Measurements from ENCODE around the gene TIMM17A. TPM values are rescaled to one million over a fixed set of nuclear protein-coding genes. Genes with fewer than 3 reads are reported as not detected.

Gene TIMM17A
- total and polyA plus RNA-seq, 2 of the 4 experiments (the other 2 are of a cell fraction), result 80.4 to 87.3 TPM

DNA sequence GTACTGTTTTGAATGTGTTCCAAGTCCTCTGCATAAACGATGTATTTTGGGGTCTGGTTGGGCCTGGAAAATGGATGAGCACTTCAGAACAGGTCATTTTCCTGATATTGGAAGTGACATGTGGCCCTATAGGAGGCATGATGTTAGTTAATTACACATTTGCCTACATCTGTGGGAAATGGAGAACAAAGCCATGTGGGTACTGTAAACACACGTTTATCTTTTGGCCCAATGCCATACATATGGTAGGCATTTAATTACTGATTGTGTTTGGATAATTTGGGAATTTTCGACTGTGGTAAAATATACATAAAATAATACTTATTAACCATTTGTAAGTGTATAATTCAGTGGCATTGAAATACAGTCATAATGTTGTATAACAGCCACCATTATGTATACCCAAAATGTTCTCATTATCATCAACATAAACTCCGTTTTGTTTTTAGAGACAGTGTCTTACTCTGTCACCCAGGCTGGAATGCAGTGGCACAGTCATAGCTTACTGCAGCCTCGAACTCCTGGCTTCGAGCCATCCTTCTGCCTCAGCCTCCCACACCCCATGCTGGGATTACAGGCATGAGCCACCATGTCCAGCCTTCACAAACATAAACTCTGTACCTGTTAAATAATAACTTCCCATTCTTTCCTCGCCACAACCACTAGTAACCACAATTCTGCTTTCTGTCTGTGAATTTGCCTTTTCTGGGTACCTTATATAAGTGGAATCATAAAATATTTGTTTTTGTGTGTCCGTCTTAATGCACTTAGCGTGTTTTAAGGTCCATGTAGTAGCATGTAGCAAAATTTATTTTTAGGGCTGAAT lies 15.2 kb downstream of the TIMM17A start (continued):
- no peak for TF ChIP-seq MAZ (IDR thresholded peaks at IDR 0.05; ENCODE audit: borderline replicate concordance, low read depth, low read length)

- ATAC-seq (ENCODE audit: low read depth) (peak; percentile 90; the same call in 1 of the 2 replicates), DNase-seq (no peak)
- Histone ChIP-seq H3K27ac (ENCODE audit: insufficient read depth, low read length) (peak overlapping the region; percentile 65), H2BK120ac (ENCODE audit: low read depth, low read length) (peak overlapping the region; percentile 79), H3K4me3 (ENCODE audit: insufficient read depth, low read depth, low read length) (peak overlapping the region; percentile 98), H2BK20ac (ENCODE audit: low read depth, low read length) (no peak overlapping the region), H2BK15ac (ENCODE audit: low read depth, low read length) (peak overlapping the region; percentile 54; the same call in 1 of the 3 replicates), H3K4me2 (ENCODE audit: low read depth, low read length) (peak overlapping the region; percentile 78), H4K91ac (ENCODE audit: insufficient read depth, low read depth, low read length) (peak overlapping the region; percentile 58; the same call in 1 of the 2 replicates), H3K79me1 (ENCODE audit: low read depth in 1 of 2, low read length in 2 of 2) (peaks cover 12 to 49% of the 10 kb centered on the region in 2 experiments; a peak in 2 of 4 replicates), H3K9me3 (ENCODE audit: control insufficient read depth, insufficient read depth, low read length) (no peaks in the 10 kb centered on the region), H4K8ac (ENCODE audit: low read depth in 2 of 2, low read length in 2 of 2) (peak overlapping the region; percentile 10 to 84), H3K4me1 (ENCODE audit: control insufficient read depth, insufficient read depth, low read length) (peaks cover 2% of the 10 kb centered on the region), H4K5ac (ENCODE audit: low read depth, low read length) (peak overlapping the region; percentile 3; the same call in 1 of the 2 replicates), H3K4ac (ENCODE audit: low read depth, low read length) (peak overlapping the region; percentile 81), H3K9me1 (ENCODE audit: insufficient read depth, low read length) (peaks cover 12% of the 10 kb centered on the region; the same call in 1 of the 2 replicates), H3K9ac (ENCODE audit: low read depth, low read length) (peak overlapping the region; percentile 73), H2AK5ac (ENCODE audit: low read depth, low read length) (peak overlapping the region; percentile 78; the same call in 1 of the 2 replicates), H3K14ac (replicated peaks; ENCODE audit: low read depth, low read length) (peak overlapping the region; percentile 88), H4K20me1 (ENCODE audit: insufficient read depth, low read length) (no peaks in the 10 kb centered on the region; the same call in none of the 2 replicates), H3K36me3 (ENCODE audit: control insufficient read depth, insufficient read depth, low read length) (no peaks in the 10 kb centered on the region), H2BK5ac (ENCODE audit: low read depth, low read length, poor library complexity, severe bottlenecking) (peak overlapping the region; percentile 2), H2AFZ (replicated peaks; ENCODE audit: low read length, poor library complexity) (peak overlapping the region; percentile 100), H3K56ac (ENCODE audit: extremely low read depth, insufficient read depth, low read length) (peak overlapping the region; percentile 66), H3K23ac (ENCODE audit: low read depth, low read length) (peak overlapping the region; percentile 63), H3K27me3 (ENCODE audit: control insufficient read depth, insufficient read depth, low read length) (no peaks in the 10 kb centered on the region), H2AK9ac (replicated peaks; ENCODE audit: low read depth, low read length, poor library complexity) (peak overlapping the region; percentile 91), H3K18ac (ENCODE audit: low read depth, low read length) (peak overlapping the region; percentile 5; the same call in 1 of the 2 replicates)
- BruUV-seq (replicated peaks), result no TSS peak
- in situ Hi-C loops (cut with MboI; ENCODE audit: low sequenced_read_pairs), result no loop called here
- dilution Hi-C loops (cut with HindIII; ENCODE audit: low sequenced_read_pairs, unreplicated experiment), result no loop called here
- CTCF ChIA-PET, result interaction anchor here (1.5 kb wide), 1 partner anchor 86 kb away, joined by 6 read pairs; no protein-coding TSS in a partner anchor
- intact Hi-C loops (cut with micrococcal nuclease), result no loop called here
- 0% methylated on average over 6 of the region's 31 CpGs; no CpG with 5 or more reads in 1 of the 2 experiments for WGBS, 2 experiments (ENCODE audit: extremely low coverage in 2 of 2, insufficient read length in 1 of 2)
- TF ChIP-seq POLR2A (IDR thresholded peaks at IDR 0.05; ENCODE audit: low read depth, low read length) (no peak), CEBPB (IDR thresholded peaks at IDR 0.05; ENCODE audit: low read depth, low read length) (no peak), MAZ (IDR thresholded peaks at IDR 0.05; ENCODE audit: borderline replicate concordance, low read depth, low read length) (0 out of 2 replicates have a peak, but pooled peaks have one; percentile 48), BHLHE40 (IDR thresholded peaks at IDR 0.05; ENCODE audit: low read depth, low read length) (0 out of 2 replicates have a peak, but pooled peaks have one; percentile 20), MXI1 (IDR thresholded peaks at IDR 0.05; ENCODE audit: borderline replicate concordance, low read depth, low read length) (no peak)
- POLR2A ChIA-PET (ENCODE audit: unreplicated experiment), result interaction anchor here (0.6 kb wide), 1 partner anchor 115 kb away, joined by 4 read pairs; no protein-coding TSS in a partner anchor
Measured at GRCh38 chr1:201982082-201982622, 26.8 kb downstream of the TIMM17A start.

All from IMR-90 (cell line).